Kidney epithelial cell (primary cell): ENCODE measurements around the gene ACKR2. TPM values are rescaled to one million over a fixed set of nuclear protein-coding genes. Genes with fewer than 3 reads are reported as not detected.

Source experiments
- DNase-seq: peaks from one replicate; pipeline ENCODE4 v3.0.0-alpha.2; 2010; ENCODE audit warnings: low read depth
- H3K27me3 ChIP-seq: 2 replicates; pipeline ENCODE4 v1.6.0; 2011; ENCODE audit warnings: low read length; ENCODE audit not compliant: control insufficient read depth, insufficient read depth
- H3K36me3 ChIP-seq: 2 replicates; pipeline ENCODE4 v1.5.1; 2011; ENCODE audit warnings: low read length; ENCODE audit not compliant: control insufficient read depth, insufficient read depth
- H3K4me3 ChIP-seq: 2 replicates; pipeline ENCODE4 v1.5.1; 2011; ENCODE audit warnings: low read depth, mild to moderate bottlenecking, control low read depth, low read length
- total RNA-seq: library from RNA; depleted of rRNA; stranded (reverse); fragments of >200 nt; gene quantifications from 2 replicates; pipeline ENCODE4 v1.2.3, GENCODE V29; 2015
- TF ChIP-seq, protein P1 (sequence below): IDR thresholded peaks from 2 replicates; pipeline ENCODE4 v1.5.1; 2011; ENCODE audit warnings: mild to moderate bottlenecking, moderate library complexity, low read length, control low read depth, inconsistent platforms; ENCODE audit not compliant: insufficient read depth, poor library complexity, severe bottlenecking

ACKR2 gene
- total RNA-seq, 1 donor from 2014 or later: 6.2 TPM

DNA sequence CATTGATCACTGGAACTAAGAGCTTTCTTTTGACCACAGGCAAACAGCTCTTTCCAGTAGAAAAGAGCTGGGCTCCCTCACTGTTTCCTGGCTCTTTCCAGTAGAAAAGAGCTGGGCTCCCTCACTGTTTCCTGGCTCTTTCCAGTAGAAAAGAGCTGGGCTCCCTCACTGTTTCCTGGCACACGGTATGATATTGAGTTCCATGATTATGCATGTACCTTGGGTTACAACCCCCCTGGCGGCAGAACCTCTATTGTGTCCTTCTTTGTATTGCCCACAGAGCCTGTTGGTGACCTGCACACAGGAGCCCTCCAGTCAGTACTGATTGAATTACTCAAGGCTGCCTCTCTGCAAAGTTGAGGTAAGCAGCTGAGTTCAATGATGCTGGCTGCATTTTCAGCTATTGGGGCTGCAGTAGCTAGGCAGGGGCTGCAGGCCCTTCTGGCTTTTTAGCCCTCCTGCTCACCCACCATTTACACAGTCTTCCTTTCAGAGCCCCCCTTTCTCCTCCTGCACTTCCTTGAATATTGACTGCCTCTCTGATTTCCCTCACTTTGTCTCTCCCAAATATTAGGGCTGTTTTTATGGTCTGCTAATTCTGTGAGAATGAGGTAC, 10.2 kb downstream of the ACKR2 start:
- Histone ChIP-seq H3K4me3 (no peak overlapping the region), H3K27me3 (no peaks in the 10 kb centered on the region), H3K36me3 (no peaks in the 10 kb centered on the region)
- TF ChIP-seq, protein P1, sequence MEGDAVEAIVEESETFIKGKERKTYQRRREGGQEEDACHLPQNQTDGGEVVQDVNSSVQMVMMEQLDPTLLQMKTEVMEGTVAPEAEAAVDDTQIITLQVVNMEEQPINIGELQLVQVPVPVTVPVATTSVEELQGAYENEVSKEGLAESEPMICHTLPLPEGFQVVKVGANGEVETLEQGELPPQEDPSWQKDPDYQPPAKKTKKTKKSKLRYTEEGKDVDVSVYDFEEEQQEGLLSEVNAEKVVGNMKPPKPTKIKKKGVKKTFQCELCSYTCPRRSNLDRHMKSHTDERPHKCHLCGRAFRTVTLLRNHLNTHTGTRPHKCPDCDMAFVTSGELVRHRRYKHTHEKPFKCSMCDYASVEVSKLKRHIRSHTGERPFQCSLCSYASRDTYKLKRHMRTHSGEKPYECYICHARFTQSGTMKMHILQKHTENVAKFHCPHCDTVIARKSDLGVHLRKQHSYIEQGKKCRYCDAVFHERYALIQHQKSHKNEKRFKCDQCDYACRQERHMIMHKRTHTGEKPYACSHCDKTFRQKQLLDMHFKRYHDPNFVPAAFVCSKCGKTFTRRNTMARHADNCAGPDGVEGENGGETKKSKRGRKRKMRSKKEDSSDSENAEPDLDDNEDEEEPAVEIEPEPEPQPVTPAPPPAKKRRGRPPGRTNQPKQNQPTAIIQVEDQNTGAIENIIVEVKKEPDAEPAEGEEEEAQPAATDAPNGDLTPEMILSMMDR: peak; percentile 15
- no peak for DNase-seq

DNA sequence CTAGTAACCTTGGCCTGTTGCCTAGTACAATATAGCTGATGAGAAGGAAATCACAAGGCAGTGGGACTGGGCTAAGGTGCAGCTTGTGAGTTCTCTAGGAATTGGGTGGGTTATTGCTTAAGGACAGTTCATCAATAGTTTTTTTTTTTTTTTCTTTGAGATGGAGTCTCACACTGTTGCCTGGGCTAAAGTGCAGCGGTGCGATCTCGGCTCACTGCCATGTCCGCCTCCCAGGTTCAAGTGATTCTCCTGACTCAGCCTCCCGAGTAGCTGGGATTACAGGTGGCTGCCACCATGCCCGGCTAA, 11.5 kb downstream of the ACKR2 start:
- TF ChIP-seq, protein P1: no peak
- no peak for DNase-seq
- Histone ChIP-seq H3K27me3 (no peaks in the 10 kb centered on the region), H3K4me3 (no peak overlapping the region), H3K36me3 (no peaks in the 10 kb centered on the region)

DNA sequence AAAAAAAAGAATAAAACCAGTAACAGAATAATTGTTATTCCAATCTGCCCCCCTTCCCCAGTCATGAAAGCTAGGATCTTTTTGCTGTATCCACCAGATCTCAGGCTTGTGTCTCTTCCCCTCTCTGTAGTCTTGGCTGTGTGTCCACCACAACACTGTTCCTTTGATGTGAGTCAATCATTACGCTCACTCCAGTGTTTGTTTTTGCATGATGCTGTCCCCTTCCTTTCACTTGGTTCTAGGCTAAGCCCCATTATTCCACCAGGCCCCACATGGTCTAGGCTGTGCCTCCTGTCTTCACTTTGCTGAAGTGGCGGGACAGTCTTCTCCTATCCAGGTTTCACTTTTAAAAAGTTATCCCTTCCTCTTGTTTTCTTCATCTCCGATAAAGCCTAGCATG, 13.6 kb downstream of the ACKR2 start:
- TF ChIP-seq, protein P1: no peak
- H3K4me3 ChIP-seq: no peak overlapping the region
- no peak for DNase-seq
- H3K27me3 ChIP-seq: no peaks in the 10 kb centered on the region
- no peaks in the 10 kb centered on the region for H3K36me3 ChIP-seq

DNA sequence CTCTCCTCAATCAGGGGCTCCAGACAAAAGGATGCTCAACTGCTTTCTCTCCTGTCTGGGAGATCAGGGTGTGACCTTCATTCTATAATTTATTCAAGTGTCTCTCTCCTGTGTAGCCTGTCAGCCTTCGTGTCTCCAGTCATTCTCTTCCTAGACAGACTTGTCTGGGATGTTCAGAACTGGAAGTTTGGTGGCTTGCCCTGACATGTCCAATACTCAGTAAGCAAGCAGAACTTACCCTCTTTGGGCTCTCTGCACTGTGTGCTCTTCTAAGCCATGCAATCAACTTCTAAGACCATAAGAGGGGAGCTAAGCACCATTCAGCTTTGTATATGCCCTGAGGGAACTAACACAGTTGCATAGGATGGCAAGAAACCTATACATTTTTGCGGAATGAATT, 14.1 kb downstream of the ACKR2 start:
- H3K4me3 ChIP-seq: no peak overlapping the region
- H3K27me3 ChIP-seq: no peaks in the 10 kb centered on the region
- DNase-seq: no peak
- no peaks in the 10 kb centered on the region for H3K36me3 ChIP-seq
- TF ChIP-seq, protein P1: no peak

GRCh38 chr3:42826141-42826540, 16.9 kb downstream of the ACKR2 start:
- Histone ChIP-seq H3K4me3 (no peak overlapping the region), H3K36me3 (no peaks in the 10 kb centered on the region), H3K27me3 (no peaks in the 10 kb centered on the region)
- TF ChIP-seq, protein P1: no peak
- DNase-seq: no peak

- no peak for DNase-seq
Observed at GRCh38 chr3:42827023-42827422, 17.8 kb downstream of the ACKR2 start.

More at GRCh38 chr3:42827023-42827422, 17.8 kb downstream of the ACKR2 start:
- Histone ChIP-seq H3K27me3 (no peaks in the 10 kb centered on the region), H3K36me3 (no peaks in the 10 kb centered on the region), H3K4me3 (no peak overlapping the region)
- TF ChIP-seq, protein P1: no peak
